ENCODE data around the gene SLC6A15.

Gene SLC6A15

DNA sequence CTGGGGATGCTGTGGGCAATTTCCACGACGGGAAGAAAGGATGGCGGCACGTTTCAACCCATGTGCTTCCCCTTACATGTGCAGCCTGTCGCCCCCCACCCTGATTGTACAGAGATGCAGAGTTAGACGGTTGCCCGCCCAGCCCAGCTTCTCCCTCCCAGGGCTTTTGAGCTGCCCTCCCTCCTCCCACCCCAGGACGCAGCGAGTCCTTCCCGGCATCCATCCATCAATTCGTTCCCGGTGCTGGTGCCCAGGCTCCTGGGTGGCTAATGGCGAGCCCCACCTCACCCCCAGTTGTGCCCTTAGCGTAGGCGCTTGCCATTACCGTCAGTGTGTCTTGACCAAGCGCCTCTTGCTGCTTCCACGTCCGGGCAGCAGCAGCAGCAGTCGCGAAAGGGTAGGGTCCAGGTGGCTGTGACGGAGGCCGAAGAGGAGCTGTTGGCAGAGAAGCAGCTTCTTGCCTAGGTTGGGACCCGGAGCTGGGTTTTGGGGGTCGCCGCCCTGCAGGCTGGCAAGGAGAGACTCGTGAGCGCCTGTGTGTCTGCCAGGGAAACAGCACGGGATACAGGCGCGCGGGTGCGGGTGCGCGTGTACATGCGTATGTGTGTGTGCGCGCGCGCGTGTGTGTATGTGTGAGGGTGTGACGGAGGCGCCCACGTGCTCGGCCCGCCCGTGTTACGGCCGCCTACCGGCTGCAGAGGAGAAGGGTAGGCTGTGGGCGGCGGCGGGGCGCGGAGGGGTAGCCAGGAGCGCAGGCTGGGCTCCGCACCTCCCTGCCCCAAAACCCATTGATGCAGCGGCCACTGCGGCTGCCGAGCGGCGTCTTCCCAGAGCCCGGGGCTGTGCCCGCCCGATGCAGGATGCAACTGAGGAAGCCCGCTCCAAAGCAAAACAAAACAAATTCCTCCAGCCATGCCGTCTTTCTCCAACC lies at the start of gene SLC6A15:
SLC6A15 (minus strand) TSS at position 602 of the 931 bp plus-strand sequence. CDS start 20,679 bp downstream, outside the sequence.
- no peak for DNase-seq

DNA sequence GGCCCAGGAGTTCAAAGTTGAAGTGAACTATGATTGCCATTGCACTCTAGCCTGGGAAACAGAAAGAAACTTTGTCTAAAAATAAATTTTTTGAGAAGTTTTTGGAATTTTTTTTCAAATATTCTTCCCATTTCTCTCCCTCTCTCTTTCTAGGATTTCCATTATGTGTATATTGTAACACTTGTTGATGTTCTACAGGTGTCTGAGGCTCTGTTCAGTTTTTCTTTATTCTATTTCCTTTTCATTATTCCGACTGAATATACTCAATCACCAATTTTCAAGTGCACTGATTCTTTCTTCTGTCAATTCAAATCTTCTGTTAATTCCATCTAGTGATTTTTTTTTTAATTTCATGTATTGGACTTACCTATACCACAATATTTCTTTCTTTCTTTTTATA lies 48.3 kb upstream of the SLC6A15 start:
- DNase-seq, result no peak

DNA sequence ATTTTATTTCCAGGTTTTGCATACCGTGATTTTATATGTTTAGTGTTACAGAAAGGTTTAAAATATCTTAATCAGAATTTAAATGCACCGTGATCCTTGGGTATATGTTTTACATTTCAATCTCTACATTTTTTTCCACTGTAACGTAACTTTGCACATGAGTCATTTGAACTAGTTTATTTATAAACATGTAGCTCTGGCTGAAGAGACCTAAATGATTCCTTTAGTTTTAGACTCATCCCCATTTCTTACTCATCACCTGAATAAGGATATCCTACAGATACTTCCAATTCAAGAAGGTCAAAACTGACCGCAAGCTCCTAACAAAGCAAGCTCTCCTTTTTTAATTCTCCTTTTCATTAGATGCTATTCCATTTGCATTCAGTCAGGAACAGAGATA lies 42.7 kb upstream of the SLC6A15 start:
- DNase-seq, result no peak

DNA sequence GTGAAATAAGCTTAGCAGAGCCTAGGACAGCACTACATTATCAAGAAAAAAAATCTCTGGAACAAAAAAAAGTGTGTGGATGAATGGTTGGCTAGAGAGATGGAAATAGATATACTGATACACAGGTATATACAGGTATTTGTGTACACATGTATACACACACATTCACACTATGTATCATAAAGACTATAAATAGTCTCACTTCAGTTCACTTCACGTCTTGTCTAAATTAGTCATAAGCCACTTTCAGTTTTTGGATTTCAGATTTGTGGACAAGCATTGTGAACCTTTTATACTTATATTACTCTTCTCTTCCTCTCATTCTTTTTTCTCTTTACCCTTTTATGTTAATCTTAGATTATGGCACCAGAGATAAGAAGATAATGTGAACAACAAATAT lies 41.8 kb upstream of the SLC6A15 start:
- no peak for DNase-seq

DNA sequence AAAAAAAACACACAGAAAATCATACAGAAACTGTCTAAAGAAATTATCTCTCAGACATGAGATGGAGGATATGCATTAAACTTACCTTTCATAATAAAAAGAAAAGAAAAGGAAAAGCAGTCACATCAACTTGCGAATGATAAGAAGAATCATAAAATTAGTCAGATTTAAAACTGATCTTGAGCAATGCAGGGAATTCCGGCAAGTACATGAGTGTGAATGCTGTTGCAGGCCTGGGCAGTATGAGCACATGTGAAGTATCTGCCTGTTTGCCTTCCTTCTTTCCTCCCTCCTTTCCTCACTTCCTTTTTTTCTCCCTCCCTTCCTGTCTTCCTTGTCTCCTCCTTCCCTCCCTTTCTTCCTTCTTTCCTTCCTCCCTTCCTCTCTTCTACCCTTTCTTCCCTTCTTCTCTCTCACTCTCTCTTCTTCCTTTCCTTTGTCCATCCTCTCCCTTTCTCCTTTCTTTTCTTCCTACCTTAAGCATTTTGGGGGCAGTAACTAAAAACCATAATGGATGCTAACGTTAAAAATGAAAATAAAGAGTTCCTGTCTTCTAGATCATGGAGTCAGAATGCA lies 38.5 kb upstream of the SLC6A15 start:
- no peak for DNase-seq

DNA sequence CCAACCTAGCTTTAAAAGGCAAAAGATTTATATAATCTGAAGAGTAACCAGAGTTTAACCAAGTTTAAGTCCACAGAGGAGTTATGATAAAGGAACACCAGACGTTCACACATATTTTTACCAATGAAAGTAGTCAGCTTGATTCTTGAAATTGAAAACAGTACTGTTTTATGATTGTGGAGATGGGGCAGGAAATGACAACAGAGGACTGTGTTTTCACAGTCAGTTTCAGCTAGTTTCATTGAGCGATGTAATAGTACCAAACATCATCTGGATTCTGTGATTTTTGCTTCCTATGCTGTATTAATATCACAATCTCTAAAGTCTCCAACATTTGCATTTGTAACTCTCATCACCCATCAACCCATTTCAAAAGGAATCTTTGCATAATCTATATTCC lies 34.2 kb upstream of the SLC6A15 start:
- no peak for DNase-seq

DNA sequence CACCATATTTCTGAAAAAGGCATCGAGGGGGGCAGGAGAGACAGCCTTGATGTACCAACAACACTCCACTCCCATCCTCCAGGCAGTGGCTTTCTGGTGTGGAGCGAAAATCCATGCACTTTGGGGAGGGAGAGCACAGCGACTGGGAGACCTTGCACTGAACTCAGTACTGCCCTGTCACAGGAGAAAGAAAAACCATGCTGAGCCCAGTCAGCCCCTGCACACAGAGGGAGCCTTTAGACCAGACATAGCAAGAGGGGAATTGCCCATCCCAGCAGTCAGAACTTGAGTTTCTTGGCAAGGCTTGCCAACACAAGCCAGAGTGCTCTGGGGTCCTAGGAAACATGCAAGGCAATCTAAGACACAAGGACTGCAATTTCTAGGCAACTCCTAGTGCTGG lies 24.8 kb upstream of the SLC6A15 start:
- DNase-seq, result no peak

DNA sequence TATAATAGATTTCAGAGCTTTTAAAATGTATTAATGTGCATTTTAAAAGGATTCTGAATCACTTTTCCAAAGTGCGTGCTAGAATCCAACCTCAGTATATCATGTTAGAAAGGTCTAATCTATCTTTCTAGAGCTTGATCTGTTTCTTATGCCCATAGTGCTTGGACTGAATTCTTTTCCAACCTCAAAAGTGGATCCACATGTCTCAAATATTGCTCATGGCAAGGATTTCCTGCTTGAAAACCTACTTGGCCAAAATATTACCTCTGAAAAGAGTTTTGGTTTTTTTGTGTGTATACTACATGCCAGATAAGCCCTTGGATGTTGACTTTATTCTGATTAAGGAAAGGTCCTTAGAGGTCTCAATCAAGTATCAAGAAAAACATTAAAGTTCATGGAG lies 16.9 kb upstream of the SLC6A15 start:
- DNase-seq, result no peak

DNA sequence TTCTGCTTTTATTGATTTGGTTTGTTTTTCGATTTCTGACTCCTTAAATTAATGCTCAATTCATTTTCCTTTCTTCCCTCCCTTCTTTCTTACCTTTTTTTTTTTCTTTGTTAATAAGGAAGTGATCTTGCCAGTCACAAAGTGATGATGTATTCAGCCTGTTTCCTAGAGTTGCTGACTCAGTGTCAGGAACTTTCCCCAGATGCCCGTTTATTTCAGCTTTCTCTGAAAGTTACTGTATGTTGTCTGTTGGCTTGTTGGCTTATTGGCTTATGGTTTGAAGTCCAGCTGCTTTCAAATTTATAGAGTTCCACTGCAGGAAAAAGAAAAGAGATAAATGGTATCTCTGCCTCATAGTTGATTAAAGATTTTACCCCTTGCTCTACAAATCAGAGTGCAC lies 12.4 kb upstream of the SLC6A15 start:
- DNase-seq, result no peak

DNA sequence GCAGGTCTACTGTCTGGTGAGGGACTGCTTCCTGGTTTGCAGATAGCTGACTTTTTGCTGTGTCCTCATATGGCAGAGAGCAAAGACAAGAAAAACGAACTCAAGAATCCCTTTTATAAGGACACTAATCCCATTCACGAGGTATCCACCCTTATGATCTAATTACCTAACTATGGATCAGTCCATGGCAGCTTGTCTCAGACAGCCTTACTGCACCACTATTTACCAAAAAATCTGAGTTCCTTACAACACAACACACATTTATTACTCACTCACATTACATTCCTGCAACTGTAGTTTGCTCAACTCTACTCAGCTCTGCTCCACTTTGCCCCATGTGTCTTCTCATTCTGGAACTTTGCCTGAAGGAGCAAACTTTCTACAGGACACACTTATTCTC lies 10.1 kb upstream of the SLC6A15 start:
- no peak for DNase-seq

DNA sequence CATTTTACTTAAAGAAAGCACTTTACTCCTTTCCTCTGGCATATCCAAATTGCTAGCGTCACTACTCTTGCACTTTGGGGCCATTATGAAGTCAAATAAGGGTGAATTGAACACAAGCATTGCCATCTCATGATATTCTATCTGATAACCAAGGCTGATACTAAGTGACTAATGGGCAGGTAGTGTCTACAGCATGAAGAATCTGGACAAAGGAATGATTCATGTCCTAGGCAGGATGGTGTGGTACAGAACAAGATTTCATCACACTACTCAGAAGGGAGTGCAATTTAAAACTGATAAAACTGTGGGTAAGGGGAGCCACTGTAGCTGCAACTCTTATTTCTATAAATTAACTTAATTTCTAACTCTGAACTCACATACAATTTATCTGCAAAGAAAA lies 7.7 kb upstream of the SLC6A15 start:
- DNase-seq, result no peak

DNA sequence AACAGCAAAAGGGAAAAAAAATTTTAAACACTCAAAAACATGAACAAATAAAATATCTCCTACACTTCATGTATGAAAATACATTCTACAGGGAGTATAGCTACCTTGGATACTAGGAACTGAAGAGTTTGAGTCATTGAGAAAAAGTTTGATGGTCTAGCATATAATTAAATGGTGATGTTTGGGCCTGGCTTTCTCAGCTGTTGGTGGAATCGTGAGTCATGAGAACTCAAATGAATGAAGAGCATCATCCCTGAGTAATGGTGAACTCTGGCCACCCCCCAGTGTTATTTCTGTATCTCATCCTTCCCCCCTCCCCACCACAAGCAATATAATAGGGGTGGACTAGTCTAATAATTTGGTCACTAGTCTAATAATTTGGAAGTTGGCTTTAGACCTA lies 6.7 kb upstream of the SLC6A15 start:
- no peak for DNase-seq

DNA sequence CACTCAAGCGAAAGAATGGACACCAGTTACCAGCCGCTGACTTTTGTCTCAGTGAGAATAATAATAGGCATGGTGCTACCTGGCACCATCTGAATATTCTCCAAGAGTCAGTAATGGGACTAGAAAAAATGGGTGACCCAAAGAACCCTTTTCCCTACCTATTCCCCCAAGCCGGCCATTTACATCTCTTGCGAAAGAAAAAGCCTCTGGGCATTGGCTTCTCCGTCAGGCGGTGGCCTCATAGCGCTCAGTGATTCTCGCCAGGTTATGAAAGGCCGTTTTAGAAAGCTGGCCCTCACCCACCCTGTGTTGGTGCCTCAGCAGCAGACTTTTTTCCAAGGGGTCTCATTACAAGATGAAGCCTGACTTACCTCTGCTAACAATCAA lies 523 bp upstream of the SLC6A15 start:
- DNase-seq, result no peak

DNA sequence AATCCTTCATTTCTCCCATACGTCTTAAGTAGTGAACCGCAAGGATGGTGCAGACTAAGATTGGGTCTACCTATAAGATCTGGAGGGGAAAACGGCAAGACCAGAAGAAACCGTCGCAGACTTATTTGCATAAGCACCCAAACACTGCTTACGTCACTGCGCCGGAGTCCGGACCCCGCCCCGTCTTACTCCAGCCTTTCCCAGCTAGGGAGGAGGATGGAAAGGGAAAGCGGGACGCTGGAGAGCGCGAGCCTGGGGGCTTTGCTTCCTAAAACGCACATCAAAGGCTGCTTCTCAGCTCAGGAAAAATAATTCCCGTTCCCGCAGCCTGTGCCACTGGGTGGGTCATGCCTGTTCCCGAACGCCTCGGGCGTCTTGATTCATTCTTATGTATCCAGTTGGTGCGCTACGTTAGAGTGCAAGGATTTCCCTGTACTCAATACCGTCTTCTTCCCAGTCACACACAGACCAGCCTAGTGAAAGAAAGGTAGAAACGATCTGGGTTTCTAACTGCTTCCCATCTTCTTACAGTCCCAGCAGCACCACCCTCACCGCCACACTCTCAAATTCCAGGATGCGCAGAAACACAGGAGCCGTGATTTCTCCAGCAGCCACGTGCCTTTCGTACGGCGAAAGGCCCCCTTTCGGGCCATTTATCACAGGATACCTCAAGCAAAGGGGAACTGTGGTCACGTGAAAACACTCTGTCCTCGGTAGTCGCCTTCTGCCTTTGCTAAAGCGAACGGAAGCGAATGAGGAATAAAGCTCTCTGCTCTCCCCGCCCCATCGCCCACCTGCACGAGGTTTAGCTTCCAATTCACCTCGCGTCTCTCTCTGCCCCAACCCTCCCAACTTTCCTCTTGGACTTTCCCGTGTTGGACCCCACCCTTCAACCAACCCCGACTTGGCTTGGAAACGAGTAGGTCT lies 1.1 kb downstream of the SLC6A15 start:
- DNase-seq, result no peak

DNA sequence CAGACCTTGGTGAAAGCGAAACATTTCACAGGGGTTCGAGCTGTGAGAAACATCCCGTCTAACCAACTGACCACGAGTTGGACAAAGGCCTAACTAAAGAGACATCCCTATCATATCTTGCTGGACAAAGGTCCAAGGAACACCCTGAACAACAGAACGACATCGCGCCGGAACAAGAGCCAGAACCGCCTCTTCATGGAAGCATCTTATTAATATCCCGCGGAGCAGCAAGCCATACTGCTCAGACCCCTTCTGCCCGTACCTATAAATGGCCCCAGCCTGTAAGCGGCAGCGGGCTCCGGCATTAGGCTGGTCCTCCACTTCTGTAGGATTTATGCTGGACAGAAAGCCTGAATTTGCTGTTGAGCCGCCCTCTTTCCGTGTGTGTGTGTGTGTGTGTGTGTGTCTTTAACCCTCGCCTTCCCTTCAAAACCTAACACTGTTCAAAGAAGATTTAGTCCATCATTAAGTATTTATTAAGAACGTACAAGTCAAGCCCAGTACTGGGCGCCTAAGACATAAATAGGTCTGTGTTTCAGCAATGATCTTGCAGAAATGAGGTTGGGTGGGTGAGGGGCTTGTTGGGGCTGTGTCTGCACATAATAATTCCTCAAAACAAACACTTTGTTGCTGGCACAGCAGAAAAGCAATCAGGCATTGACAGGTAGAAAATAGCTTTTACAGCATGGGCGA lies 1.9 kb downstream of the SLC6A15 start:
- DNase-seq, result no peak

DNA sequence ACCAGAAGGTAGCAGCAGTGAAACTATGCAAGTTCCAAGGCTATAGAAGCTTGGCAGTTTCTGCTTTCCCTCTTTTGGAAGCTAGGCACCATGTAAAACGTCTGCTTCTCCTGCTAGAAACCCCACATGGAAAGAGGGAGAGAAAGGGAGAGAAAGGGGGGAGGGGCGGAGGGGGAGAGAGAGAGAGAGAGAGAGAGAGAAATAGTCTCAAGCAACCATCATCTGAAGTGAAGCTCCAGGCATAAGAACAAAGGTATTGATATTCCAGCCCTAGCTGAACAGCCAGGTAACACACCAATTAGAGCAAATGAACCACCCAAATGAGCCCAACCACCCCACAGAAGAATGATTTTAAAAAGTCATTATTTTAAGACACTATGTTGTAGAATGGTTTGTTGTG lies 8.5 kb downstream of the SLC6A15 start:
- no peak for DNase-seq

DNA sequence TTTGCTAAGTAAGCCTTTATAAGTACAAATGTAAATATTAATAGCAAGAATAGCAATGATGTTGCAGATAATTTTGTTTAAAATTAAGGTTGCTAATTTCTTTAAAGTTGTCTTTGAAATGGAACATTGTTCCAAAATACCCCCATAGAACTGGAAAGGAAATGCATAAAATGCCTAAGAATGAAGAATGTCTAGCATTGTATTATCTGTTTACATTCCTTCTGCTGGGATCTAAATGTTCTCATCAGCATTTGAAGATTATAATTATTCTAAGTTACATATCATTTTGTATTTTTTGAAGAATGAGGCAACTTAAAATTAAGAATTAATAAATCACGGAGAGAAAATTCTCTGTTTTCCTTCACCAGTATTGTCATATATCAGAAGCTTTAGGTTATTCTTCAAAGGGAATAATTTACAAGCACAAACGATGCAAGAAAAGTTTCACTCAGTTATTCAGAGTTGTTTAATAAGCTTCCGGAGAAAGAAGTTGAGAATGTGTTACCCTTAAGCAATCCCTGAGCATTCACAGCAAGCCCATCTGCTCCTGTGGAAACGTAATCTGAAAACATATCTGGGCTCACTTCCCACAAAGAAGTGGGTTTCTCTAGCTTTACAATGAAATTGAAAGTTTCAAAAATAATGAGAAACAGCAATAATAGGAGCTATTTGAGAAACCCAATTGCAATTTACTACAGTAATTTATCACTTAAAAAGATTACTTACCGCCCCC lies 21.3 kb downstream of the SLC6A15 start:
- DNase-seq, result no peak

DNA sequence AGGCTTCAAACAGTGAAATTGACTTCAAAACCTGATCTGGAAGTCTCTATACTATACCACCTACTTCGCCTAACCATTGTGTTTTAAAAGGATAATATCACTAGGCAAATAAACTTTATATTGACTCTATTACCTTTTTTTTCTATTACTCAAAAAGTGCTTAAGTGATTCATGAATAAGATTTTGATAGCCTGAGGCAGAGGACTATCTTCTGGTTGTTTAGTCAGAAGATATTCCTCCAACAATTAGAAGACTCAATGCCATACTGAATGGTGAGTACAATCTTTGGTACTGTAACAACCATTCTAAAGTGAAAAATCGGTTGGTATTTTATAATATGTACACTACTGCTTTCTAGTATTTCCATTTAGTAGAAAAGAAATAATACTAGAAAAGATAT lies 22.8 kb downstream of the SLC6A15 start:
- DNase-seq, result no peak

DNA sequence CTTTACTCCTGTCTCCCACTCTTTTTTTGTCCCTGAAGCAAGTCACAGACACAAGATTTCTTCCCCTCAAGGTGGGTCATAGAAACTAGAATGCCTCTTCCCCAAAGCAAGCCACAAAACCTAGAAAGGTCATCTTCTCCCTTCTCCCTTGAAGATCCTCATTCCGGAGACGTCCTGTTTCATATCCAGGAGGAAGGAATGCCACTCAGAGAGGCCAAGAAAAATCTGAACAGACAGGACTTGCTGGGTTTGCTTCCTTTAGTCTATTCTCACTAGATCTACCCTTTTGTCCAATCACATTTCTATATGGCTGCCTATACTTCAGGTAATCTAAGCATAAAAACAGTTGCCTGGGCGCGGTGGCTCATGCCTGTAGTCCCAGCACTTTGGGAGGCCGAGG lies 23.7 kb downstream of the SLC6A15 start:
- DNase-seq, result no peak

DNA sequence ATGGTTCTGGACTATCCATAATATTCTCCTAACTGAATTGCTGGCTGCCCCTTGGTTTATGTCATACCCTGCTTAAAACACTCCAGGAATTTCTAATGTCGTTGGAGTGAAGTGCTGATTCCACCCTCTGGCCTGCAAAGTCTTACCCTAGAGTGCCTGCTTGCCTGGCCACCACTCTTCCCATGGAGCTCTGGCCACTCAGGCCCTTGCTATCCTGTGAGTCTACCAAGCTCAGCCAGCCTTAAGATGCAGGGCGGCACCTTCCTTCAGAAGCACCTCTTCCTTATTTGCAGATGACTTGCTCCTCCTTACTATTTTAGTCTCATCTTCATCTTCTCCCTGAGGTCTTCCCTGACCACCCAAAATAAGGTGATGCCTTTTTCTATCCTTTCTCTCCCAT lies 35.3 kb downstream of the SLC6A15 start:
- DNase-seq, result no peak

DNA sequence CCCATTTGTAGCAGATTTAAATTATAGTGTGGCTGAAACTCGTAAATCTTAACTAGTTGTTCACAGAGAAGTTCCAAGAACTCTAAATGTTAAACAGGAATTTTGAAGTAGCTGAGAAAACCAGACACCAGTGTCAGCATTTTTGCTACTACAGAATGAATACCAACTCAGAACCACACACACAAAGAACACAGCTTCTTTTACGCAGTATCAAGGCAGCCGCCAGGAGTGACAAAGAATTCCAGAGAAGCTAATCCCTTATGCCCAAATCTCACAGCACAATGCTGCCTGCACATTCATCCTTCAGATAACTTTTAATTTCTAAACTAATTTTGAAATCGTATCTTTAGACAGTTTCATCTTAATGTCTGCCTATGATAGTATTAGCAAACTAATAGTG lies 37.4 kb downstream of the SLC6A15 start:
- DNase-seq, result no peak

DNA sequence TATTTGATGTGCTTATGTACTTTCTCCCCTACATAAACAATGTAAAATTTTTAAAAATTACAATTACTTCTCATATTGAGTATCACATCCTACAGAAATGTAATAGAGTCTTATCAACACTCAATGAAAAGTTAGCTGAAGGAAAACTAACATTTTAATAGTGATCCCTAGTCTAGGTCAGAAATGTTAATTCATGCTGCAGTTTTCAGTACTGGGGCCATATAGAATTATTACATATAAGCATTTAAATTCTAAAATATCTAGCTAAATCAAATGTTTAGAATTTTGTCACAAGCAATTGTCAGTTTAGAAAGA lies 37.8 kb downstream of the SLC6A15 start:
- DNase-seq, result no peak
